CD4-positive, alpha-beta memory T cell (primary cell): ENCODE results near the gene SBK3. TPM values are rescaled to one million over a fixed set of nuclear protein-coding genes. Genes with fewer than 3 reads are reported as not detected.

Source experiments
- CTCF ChIA-PET: fragments of 350-600 bp; sonication (Branson Sonifier 250); formaldehyde crosslinking; loops from one replicate; lab custom pipeline; 2021; ENCODE audit warnings: inconsistent platforms; ENCODE audit not compliant: partially characterized antibody; lab: Charles Lee
- POLR2A ChIA-PET: fragments of 350-600 bp; sonication (Branson Sonifier 250); formaldehyde crosslinking; loops from one replicate; lab custom pipeline; 2021; ENCODE audit not compliant: partially characterized antibody; lab: Charles Lee
- DNase-seq, 5 donors: peaks; one replicate each; pipeline versions ENCODE4 v3.0.0 to v3.0.0-alpha.2; 2020 to 2022; ENCODE audit warnings: mixed read lengths in 1 of 5
- H3K27ac ChIP-seq: one replicate; pipeline ENCODE4 v1.7.0; 2013; ENCODE audit warnings: low read depth, low read length
- H3K27me3 ChIP-seq: 2 replicates; pipeline ENCODE4 v1.7.0; 2013; ENCODE audit warnings: mild to moderate bottlenecking, low read length, moderate library complexity; ENCODE audit not compliant: insufficient read depth
- H3K36me3 ChIP-seq: 2 replicates; pipeline ENCODE4 v1.7.0; 2013; ENCODE audit warnings: mild to moderate bottlenecking, low read length, moderate library complexity; ENCODE audit not compliant: insufficient read depth
- H3K4me1 ChIP-seq: 2 replicates; pipeline ENCODE4 v1.7.0; 2013; ENCODE audit warnings: mild to moderate bottlenecking, low read length, moderate library complexity; ENCODE audit not compliant: insufficient read depth
- H3K4me3 ChIP-seq, 2 donors: one replicate each; pipeline ENCODE4 v1.7.0; 2013; ENCODE audit warnings: low read length in 2 of 2, mild to moderate bottlenecking in 1 of 2
- H3K9me3 ChIP-seq, 2 donors: one replicate each; pipeline ENCODE4 v1.7.0; 2013; ENCODE audit warnings: low read length in 2 of 2, control low read depth in 1 of 2; ENCODE audit not compliant: control insufficient read depth in 1 of 2
- H3K27ac Mint-ChIP-seq, 7 donors: one replicate each; pipeline ENCODE4 v1.8.0; 2020 to 2021; ENCODE audit warnings: mixed read lengths in 7 of 7, mild to moderate bottlenecking in 6 of 7, inconsistent platforms in 3 of 7, moderate library complexity in 3 of 7
- H3K27me3 Mint-ChIP-seq, 2 donors: one replicate each; pipeline ENCODE4 v1.8.0; 2020 to 2021; ENCODE audit warnings: mixed read lengths in 2 of 2
- H3K36me3 Mint-ChIP-seq, 2 donors: one replicate each; pipeline ENCODE4 v1.8.0; 2020 to 2021; ENCODE audit warnings: mixed read lengths in 2 of 2, inconsistent platforms in 1 of 2, mild to moderate bottlenecking in 1 of 2
- H3K4me1 Mint-ChIP-seq, 4 donors: one replicate each; pipeline ENCODE4 v1.8.0; 2020 to 2021; ENCODE audit warnings: mixed read lengths in 4 of 4, mild to moderate bottlenecking in 1 of 4
- H3K4me3 Mint-ChIP-seq, 8 donors: one replicate each; pipeline ENCODE4 v1.8.0; 2020 to 2021; ENCODE audit warnings: mixed read lengths in 8 of 8, mild to moderate bottlenecking in 7 of 8, moderate library complexity in 6 of 8, inconsistent platforms in 3 of 8
- H3K9me3 Mint-ChIP-seq, 8 donors: one replicate each; pipeline ENCODE4 v1.8.0; 2020 to 2021; ENCODE audit warnings: mixed read lengths in 8 of 8, mild to moderate bottlenecking in 5 of 8, inconsistent platforms in 3 of 8, moderate library complexity in 1 of 8
- intact Hi-C: fragments of 100-400 bp; cut with micrococcal nuclease; formaldehyde crosslinking; loops from one replicate; pipeline ENCODE4 v1.15.1; 2023
- polyA plus RNA-seq, 2 donors: library from polyadenylated mRNA; unstranded; fragments of 300-500 nt; fragmentation: Illumina TruSeq; gene quantifications; one replicate each; pipeline ENCODE4 v1.2.3, GENCODE V29; 2021
- total RNA-seq, 2 experiments: library from RNA; stranded (reverse); gene quantifications; one replicate each; pipeline ENCODE4 v1.2.3, GENCODE V29; 2021

SBK3 gene
- total and polyA plus RNA-seq, 4 experiments from 2014 or later = not detected

DNA sequence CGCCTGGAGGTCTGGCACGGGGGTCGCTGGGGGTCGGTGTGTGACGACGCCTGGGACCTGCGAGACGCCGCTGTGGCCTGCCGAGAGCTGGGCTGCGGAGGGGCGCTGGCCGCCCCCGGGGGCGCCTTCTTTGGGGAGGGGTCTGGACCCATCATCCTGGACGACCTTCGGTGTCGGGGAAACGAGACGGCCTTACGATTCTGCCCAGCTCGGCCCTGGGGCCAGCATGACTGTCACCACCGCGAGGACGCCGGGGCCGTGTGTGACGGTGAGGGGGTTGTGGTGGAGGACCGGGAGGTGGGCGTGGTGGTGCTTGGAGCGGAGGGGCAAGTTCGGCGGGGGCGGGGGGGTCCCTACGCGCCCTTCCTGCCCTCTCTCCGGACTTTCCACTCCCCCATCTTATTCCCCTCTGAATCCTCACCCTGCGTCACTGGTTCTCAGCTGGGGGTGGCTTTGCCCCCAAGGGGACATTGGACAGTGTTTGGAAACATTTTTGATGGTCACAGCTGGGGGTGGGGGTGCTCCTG is 51.6 kb downstream of the SBK3 start:
- Histone ChIP-seq H3K4me3 (no peak overlapping the region), H3K9me3 (no peaks in the 10 kb centered on the region), H3K4me1 (no peaks in the 10 kb centered on the region), H3K27ac (no peak overlapping the region), H3K27me3 (no peaks in the 10 kb centered on the region), H3K36me3 (no peaks in the 10 kb centered on the region)
- no peaks in the 10 kb centered on the region for H3K36me3 Mint-ChIP-seq
- CTCF ChIA-PET = interaction anchor here (0.8 to 3.5 kb wide), 2 partner anchors 11 to 25 kb away, joined by 3 to 14 read pairs; no protein-coding TSS in a partner anchor
- no peaks in the 10 kb centered on the region for H3K9me3 Mint-ChIP-seq
- peaks cover 5 to 12% of the 10 kb centered on the region in 2 donors for H3K27me3 Mint-ChIP-seq
- intact Hi-C loops = no loop called here
- POLR2A ChIA-PET = interaction anchor here (0.6 to 2.0 kb wide), 2 partner anchors 17 to 161 kb away, joined by 3 to 9 read pairs; partner anchors contain the start of gene ZNF628
- DNase-seq = no peak
- H3K4me1 Mint-ChIP-seq = peaks cover 0 to 2% (median 0%) of the 10 kb centered on the region in 4 donors
- peak overlapping the region in 2 of 8 donors; percentile 20 to 69 for H3K4me3 Mint-ChIP-seq
- H3K27ac Mint-ChIP-seq = no peak overlapping the region

DNA sequence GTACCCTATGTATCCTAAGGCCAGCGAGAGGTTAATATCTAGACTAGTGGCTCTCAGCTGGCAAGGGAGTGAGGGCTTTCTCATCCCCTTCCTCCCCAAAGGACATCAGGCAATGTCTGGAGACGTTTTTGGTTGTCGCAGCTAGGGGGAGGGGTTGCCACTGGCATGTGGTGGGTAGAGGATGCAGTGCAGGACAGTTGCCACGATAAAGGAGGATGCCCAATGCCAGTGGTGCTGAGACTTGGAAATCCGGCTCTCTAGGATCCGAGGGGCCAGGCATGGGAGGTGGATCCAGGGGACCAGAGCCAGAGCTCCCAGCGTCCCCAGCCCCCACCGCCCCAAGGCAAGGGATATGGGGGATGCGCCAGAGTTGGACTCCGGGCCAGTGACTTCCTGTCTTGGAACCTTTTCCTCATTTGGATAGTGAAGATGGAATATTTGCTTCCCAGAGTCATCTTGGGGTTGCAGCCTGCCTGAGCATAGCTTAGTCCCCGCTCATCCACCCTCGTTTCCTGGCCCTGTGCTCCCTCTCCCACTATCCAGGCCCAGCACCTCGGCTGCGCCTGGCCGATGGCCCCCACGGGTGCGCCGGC is 52.2 kb downstream of the SBK3 start:
- no peak overlapping the region for H3K27ac ChIP-seq
- ChIA-PET CTCF (interaction anchor here (0.8 to 3.5 kb wide), 3 partner anchors 10 to 24 kb away, joined by 3 to 19 read pairs (median 14); no protein-coding TSS in a partner anchor), POLR2A (no interaction called here)
- Mint-ChIP-seq H3K36me3 (no peaks in the 10 kb centered on the region), H3K4me3 (no peak overlapping the region), H3K27me3 (peaks cover 5 to 12% of the 10 kb centered on the region in 2 donors), H3K4me1 (peaks cover 0 to 2% (median 0%) of the 10 kb centered on the region in 4 donors), H3K27ac (no peak overlapping the region), H3K9me3 (no peaks in the 10 kb centered on the region)
- H3K4me3 ChIP-seq = no peak overlapping the region
- H3K36me3 ChIP-seq = no peaks in the 10 kb centered on the region
- no peak for DNase-seq
- H3K4me1 ChIP-seq = no peaks in the 10 kb centered on the region
- no peaks in the 10 kb centered on the region for H3K27me3 ChIP-seq
- intact Hi-C loops = no loop called here
- no peaks in the 10 kb centered on the region for H3K9me3 ChIP-seq

DNA sequence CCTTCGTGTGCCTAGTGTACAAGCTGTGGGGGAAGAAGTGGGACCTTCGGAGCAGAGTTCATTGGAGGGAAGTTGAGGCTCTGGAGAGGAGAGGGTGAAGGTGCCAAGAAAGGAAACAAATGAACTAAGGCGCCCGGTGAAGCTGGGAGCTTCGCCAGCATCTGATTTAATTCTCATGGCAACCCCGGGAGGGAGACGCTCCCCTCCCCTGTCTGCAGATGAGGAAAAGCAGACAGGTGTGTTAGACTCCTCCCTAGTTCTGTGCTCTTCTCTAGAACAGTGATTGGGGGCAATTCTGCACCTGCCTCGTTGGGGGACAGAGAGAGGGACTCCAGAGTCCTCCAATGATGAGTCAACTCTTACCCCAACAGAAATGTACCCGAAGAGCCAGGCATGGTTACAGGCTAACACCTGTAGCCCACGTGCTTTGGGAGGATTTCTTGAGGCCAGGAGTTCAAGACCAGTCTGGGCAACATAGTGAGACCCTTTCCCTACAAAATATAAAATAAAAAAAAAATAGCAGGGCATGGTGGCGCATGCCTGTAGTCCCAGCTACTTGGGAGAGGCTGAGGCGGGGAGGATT is 52.9 kb downstream of the SBK3 start:
- H3K4me1 ChIP-seq = no peaks in the 10 kb centered on the region
- no peaks in the 10 kb centered on the region for H3K27me3 ChIP-seq
- ChIA-PET CTCF (interaction anchor here (1.2 to 3.3 kb wide), 2 partner anchors 11 to 25 kb away, joined by 3 to 19 read pairs; no protein-coding TSS in a partner anchor), POLR2A (no interaction called here)
- Mint-ChIP-seq H3K27ac (peak overlapping the region in 1 of 7 donors; percentile 41), H3K36me3 (no peaks in the 10 kb centered on the region), H3K4me3 (no peak overlapping the region), H3K4me1 (peaks cover 0 to 2% (median 0%) of the 10 kb centered on the region in 4 donors), H3K27me3 (peaks cover 5 to 14% of the 10 kb centered on the region in 2 donors), H3K9me3 (no peaks in the 10 kb centered on the region)
- no peaks in the 10 kb centered on the region for H3K9me3 ChIP-seq
- no peak overlapping the region for H3K4me3 ChIP-seq
- no peaks in the 10 kb centered on the region for H3K36me3 ChIP-seq
- DNase-seq = no peak
- no peak overlapping the region for H3K27ac ChIP-seq
- intact Hi-C loops = no loop called here

DNA sequence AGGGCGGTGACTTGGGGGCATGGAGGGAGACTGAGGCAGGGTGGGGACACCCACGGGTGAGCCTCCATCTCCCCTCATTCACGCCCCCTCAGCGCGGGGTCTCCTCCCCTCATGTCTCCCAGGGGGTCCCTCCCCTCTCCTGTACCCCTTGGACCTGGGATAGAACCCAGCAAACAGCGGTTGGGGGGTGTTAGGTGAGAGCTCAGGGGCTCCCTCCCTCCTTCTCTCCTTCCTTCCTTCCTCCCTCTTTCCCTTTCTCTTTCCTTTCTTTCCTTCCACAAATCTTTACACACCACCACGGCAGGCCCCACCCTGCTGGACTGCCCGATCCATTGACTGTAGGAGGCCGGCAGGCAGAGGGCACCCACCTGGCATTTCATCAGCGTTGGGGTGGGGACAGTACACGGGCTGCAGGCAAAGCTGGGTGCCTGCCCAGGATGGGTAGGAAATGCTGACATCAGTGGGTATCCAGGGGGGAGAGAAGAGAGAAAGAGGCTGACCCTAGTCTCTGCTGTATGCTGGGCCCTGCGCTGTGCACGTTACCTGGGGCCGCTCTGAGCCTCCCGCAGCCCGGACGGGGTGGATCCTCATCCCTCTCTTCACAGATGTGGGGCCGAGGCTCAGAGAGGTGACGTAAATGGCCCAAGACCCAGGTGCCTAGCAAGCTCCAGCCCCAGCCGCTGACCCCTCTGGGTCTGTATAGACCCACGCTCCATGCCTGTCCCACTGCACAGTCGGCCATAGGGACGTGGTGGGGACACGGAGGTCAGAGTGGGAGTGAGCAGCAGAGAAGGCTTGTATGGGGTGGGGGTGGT is 53.6 kb downstream of the SBK3 start:
- H3K27ac ChIP-seq = no peak overlapping the region
- Mint-ChIP-seq H3K27me3 (peaks cover 5 to 14% of the 10 kb centered on the region in 2 donors), H3K9me3 (no peaks in the 10 kb centered on the region), H3K27ac (peak overlapping the region in 2 of 7 donors; percentile 41 to 48), H3K36me3 (no peaks in the 10 kb centered on the region), H3K4me1 (peaks cover 0 to 2% (median 0%) of the 10 kb centered on the region in 4 donors), H3K4me3 (no peak overlapping the region)
- intact Hi-C loops = no loop called here
- no peak overlapping the region for H3K4me3 ChIP-seq
- H3K36me3 ChIP-seq = no peaks in the 10 kb centered on the region
- no peaks in the 10 kb centered on the region for H3K9me3 ChIP-seq
- POLR2A ChIA-PET = no interaction called here
- CTCF ChIA-PET = interaction anchor here (1.2 to 3.3 kb wide), 2 partner anchors 12 to 24 kb away, joined by 3 to 19 read pairs; no protein-coding TSS in a partner anchor
- H3K4me1 ChIP-seq = no peaks in the 10 kb centered on the region
- no peak for DNase-seq
- H3K27me3 ChIP-seq = no peaks in the 10 kb centered on the region

Other genes starting within 250 kb of the SBK3 start
- gene TMEM150B, start 220.2 kb downstream of the SBK3 start, total RNA-seq = 1 to 10 TPM in 1 of 2 experiments, under 1 TPM in 1; 0.87 to 1.3 TPM
- gene TMEM150B, start 220.2 kb downstream of the SBK3 start, polyA plus RNA-seq = not detected
- gene KMT5C, start 205.7 kb downstream of the SBK3 start, total RNA-seq = 10 to 100 TPM; 23.1 to 23.5 TPM
- 1 to 10 TPM in 1 of 2 donors, under 1 TPM in 1; 0.60 to 1.5 TPM for gene KMT5C, start 205.7 kb downstream of the SBK3 start, polyA plus RNA-seq
- gene COX6B2, start 190.8 kb downstream of the SBK3 start, total RNA-seq = under 1 TPM in 1 of 2 experiments, not detected in 1; 0.38 TPM
- gene COX6B2, start 190.8 kb downstream of the SBK3 start, polyA plus RNA-seq = not detected
- not detected for gene GARIN5B, start 182.3 kb downstream of the SBK3 start, total RNA-seq
- not detected for gene GARIN5B, start 182.3 kb downstream of the SBK3 start, polyA plus RNA-seq
- under 1 TPM; 0.32 to 0.47 TPM for gene IL11, start 175.1 kb downstream of the SBK3 start, total RNA-seq
- gene IL11, start 175.1 kb downstream of the SBK3 start, polyA plus RNA-seq = not detected
- not detected for gene TMEM190, start 168.7 kb downstream of the SBK3 start, total RNA-seq
- gene TMEM190, start 168.7 kb downstream of the SBK3 start, polyA plus RNA-seq = not detected
- 1 to 10 TPM; 9.6 to 9.9 TPM for gene TMEM238, start 161.3 kb downstream of the SBK3 start, total RNA-seq
- gene TMEM238, start 161.3 kb downstream of the SBK3 start, polyA plus RNA-seq = 1 to 10 TPM in 1 of 2 donors, not detected in 1; 2.4 TPM
- gene RPL28, start 159.6 kb downstream of the SBK3 start, total RNA-seq = 1,000 to 10,000 TPM; 3,136 to 3,159 TPM
- 100 to 1,000 TPM; 257 to 784 TPM for gene RPL28, start 159.6 kb downstream of the SBK3 start, polyA plus RNA-seq
- 10 to 100 TPM; 18.0 to 21.6 TPM for gene UBE2S, start 137.8 kb downstream of the SBK3 start, total RNA-seq
- gene UBE2S, start 137.8 kb downstream of the SBK3 start, polyA plus RNA-seq = 10 to 100 TPM; 24.2 to 25.4 TPM
- not detected for gene SHISA7, start 102.2 kb downstream of the SBK3 start, total RNA-seq
- gene SHISA7, start 102.2 kb downstream of the SBK3 start, polyA plus RNA-seq = not detected
- 10 to 100 TPM in 1 of 2 experiments, 1 to 10 TPM in 1; 9.9 to 13.7 TPM for gene ISOC2, start 83.9 kb downstream of the SBK3 start, total RNA-seq
- 10 to 100 TPM; 24.7 to 29.4 TPM for gene ISOC2, start 83.9 kb downstream of the SBK3 start, polyA plus RNA-seq
- not detected for gene C19orf85, start 80.8 kb downstream of the SBK3 start, total RNA-seq
- gene C19orf85, start 80.8 kb downstream of the SBK3 start, polyA plus RNA-seq = not detected
- 1 to 10 TPM; 8.1 to 9.1 TPM for gene ZNF628, start 68.9 kb downstream of the SBK3 start, total RNA-seq
- under 1 TPM in 1 of 2 donors, not detected in 1; 0.47 TPM for gene ZNF628, start 68.9 kb downstream of the SBK3 start, polyA plus RNA-seq
- 1 to 10 TPM; 2.7 to 3.1 TPM for gene NAT14, start 60.4 kb downstream of the SBK3 start, total RNA-seq
- 1 to 10 TPM; 2.6 to 3.2 TPM for gene NAT14, start 60.4 kb downstream of the SBK3 start, polyA plus RNA-seq
- gene SSC5D, start 57.1 kb downstream of the SBK3 start, total RNA-seq = under 1 TPM; 0.20 to 0.36 TPM
- gene SSC5D, start 57.1 kb downstream of the SBK3 start, polyA plus RNA-seq = not detected
- gene SBK2, start 8.4 kb downstream of the SBK3 start, total RNA-seq = not detected
- gene SBK2, start 8.4 kb downstream of the SBK3 start, polyA plus RNA-seq = not detected
- gene ZNF579, start 35.3 kb upstream of the SBK3 start, total RNA-seq = 1 to 10 TPM; 8.0 to 9.6 TPM
- under 1 TPM in 1 of 2 donors, not detected in 1; 0.62 TPM for gene ZNF579, start 35.3 kb upstream of the SBK3 start, polyA plus RNA-seq
- gene FIZ1, start 54.0 kb upstream of the SBK3 start, total RNA-seq = 10 to 100 TPM; 20.8 to 26.4 TPM
- 1 to 10 TPM in 1 of 2 donors, under 1 TPM in 1; 0.99 to 5.3 TPM for gene FIZ1, start 54.0 kb upstream of the SBK3 start, polyA plus RNA-seq
- 10 to 100 TPM; 31.2 to 34.0 TPM for gene ZNF524, start 54.7 kb upstream of the SBK3 start, total RNA-seq
- gene ZNF524, start 54.7 kb upstream of the SBK3 start, polyA plus RNA-seq = 10 to 100 TPM; 26.2 to 40.1 TPM
- gene ZNF865, start 60.1 kb upstream of the SBK3 start, total RNA-seq = 10 to 100 TPM; 20.3 to 20.9 TPM
- under 1 TPM in 1 of 2 donors, not detected in 1; 0.30 TPM for gene ZNF865, start 60.1 kb upstream of the SBK3 start, polyA plus RNA-seq
- 1 to 10 TPM; 7.4 TPM for gene ZNF784, start 79.0 kb upstream of the SBK3 start, total RNA-seq
- gene ZNF784, start 79.0 kb upstream of the SBK3 start, polyA plus RNA-seq = 1 to 10 TPM; 1.7 to 2.1 TPM
- 100 to 1,000 TPM in 1 of 2 experiments, 10 to 100 TPM in 1; 92.7 to 105 TPM for gene ZNF580, start 95.5 kb upstream of the SBK3 start, total RNA-seq
- gene ZNF580, start 95.5 kb upstream of the SBK3 start, polyA plus RNA-seq = 10 to 100 TPM in 1 of 2 donors, 1 to 10 TPM in 1; 7.2 to 17.8 TPM
- gene ZNF581, start 98.1 kb upstream of the SBK3 start, total RNA-seq = 10 to 100 TPM; 21.2 to 23.4 TPM
- 10 to 100 TPM; 22.5 to 28.5 TPM for gene ZNF581, start 98.1 kb upstream of the SBK3 start, polyA plus RNA-seq
- gene CCDC106, start 102.7 kb upstream of the SBK3 start, total RNA-seq = 1 to 10 TPM; 1.2 to 1.5 TPM
- gene CCDC106, start 102.7 kb upstream of the SBK3 start, polyA plus RNA-seq = under 1 TPM; 0.47 to 0.69 TPM
- 100 to 1,000 TPM; 256 to 259 TPM for gene U2AF2, start 109.5 kb upstream of the SBK3 start, total RNA-seq
- 10 to 100 TPM in 1 of 2 donors, 1 to 10 TPM in 1; 1.3 to 14.3 TPM for gene U2AF2, start 109.5 kb upstream of the SBK3 start, polyA plus RNA-seq
- 10 to 100 TPM; 53.9 to 56.9 TPM for gene EPN1, start 129.7 kb upstream of the SBK3 start, total RNA-seq
- gene EPN1, start 129.7 kb upstream of the SBK3 start, polyA plus RNA-seq = 10 to 100 TPM in 1 of 2 donors, 1 to 10 TPM in 1; 3.9 to 15.6 TPM
- gene NLRP9, start 192.9 kb upstream of the SBK3 start, total RNA-seq = not detected
- not detected for gene NLRP9, start 192.9 kb upstream of the SBK3 start, polyA plus RNA-seq
- gene RFPL4A, start 213.6 kb upstream of the SBK3 start, total RNA-seq = not detected
- not detected for gene RFPL4A, start 213.6 kb upstream of the SBK3 start, polyA plus RNA-seq
- not detected for gene RFPL4AL1, start 223.6 kb upstream of the SBK3 start, total RNA-seq
- not detected for gene RFPL4AL1, start 223.6 kb upstream of the SBK3 start, polyA plus RNA-seq